ENCODE results near the gene ARMC7. TPM values are rescaled to one million over a fixed set of nuclear protein-coding genes. Genes with fewer than 3 reads are reported as not detected.
A peak's percentile ranks its signal among the peaks of the same experiment; 100 is the strongest.

The ARMC7 gene
- total and polyA plus RNA-seq, 2 of the 13 experiments (the other 11 are each of a cell fraction or from before 2014, with no cell fraction given), result 3.9 to 4.2 TPM

DNA sequence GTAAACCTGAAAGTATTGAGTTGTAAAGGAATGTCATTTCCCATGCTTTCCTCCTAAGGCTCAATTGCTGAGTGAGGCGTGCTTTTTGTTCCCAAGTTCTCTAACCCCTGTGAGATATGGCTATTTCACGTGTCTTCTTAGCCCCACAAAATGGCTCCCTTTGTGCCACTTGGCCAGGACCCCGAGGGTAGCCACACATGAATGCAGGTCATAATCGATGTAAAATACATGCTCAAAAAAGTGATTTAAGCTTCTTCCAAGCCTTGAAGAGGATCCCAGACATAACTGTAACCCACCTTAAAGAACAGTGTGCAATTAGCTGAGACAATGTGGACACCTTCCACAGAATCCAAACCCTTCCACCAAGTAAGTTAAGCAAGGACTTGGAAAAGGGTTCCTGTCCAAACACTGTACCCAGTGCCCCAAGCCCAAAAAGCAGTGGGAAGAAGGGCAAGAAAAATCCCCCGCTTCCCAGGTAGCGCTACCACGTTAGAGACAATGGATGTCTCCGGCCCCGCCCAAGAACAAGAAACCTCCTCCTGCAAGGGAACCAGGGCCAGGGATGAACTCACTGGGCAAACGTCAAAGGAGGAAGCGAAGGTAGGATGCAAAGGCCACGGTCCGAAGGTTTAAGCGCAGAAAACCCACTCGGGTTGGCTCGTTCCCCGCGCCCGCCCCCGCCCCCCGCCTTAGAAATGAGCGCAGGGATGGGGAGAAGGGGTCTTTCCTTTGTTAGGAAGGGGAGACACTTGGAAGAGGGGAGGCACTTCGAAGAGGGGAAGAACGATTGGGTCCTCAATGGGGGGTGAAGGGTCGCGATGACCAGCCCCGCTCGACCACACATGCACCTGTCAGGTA, 43.4 kb downstream of the ARMC7 start (continued):
- TF ChIP-seq, protein P1, sequence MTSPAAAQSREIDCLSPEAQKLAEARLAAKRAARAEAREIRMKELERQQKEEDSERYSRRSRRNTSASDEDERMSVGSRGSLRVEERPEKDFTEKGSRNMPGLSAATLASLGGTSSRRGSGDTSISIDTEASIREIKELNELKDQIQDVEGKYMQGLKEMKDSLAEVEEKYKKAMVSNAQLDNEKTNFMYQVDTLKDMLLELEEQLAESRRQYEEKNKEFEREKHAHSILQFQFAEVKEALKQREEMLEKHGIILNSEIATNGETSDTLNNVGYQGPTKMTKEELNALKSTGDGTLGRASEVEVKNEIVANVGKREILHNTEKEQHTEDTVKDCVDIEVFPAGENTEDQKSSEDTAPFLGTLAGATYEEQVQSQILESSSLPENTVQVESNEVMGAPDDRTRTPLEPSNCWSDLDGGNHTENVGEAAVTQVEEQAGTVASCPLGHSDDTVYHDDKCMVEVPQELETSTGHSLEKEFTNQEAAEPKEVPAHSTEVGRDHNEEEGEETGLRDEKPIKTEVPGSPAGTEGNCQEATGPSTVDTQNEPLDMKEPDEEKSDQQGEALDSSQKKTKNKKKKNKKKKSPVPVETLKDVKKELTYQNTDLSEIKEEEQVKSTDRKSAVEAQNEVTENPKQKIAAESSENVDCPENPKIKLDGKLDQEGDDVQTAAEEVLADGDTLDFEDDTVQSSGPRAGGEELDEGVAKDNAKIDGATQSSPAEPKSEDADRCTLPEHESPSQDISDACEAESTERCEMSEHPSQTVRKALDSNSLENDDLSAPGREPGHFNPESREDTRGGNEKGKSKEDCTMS (CRISPR knock-in tag; conservative IDR thresholded peaks at IDR 0.05), result no peak
- TF ChIP-seq, protein P2, sequence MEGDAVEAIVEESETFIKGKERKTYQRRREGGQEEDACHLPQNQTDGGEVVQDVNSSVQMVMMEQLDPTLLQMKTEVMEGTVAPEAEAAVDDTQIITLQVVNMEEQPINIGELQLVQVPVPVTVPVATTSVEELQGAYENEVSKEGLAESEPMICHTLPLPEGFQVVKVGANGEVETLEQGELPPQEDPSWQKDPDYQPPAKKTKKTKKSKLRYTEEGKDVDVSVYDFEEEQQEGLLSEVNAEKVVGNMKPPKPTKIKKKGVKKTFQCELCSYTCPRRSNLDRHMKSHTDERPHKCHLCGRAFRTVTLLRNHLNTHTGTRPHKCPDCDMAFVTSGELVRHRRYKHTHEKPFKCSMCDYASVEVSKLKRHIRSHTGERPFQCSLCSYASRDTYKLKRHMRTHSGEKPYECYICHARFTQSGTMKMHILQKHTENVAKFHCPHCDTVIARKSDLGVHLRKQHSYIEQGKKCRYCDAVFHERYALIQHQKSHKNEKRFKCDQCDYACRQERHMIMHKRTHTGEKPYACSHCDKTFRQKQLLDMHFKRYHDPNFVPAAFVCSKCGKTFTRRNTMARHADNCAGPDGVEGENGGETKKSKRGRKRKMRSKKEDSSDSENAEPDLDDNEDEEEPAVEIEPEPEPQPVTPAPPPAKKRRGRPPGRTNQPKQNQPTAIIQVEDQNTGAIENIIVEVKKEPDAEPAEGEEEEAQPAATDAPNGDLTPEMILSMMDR (CRISPR knock-in tag; IDR thresholded peaks at IDR 0.05), result 0 out of 2 replicates have a peak, but pooled peaks have one; percentile 3
- TF ChIP-seq GLI4 (CRISPR knock-in tag; IDR thresholded peaks at IDR 0.05; ENCODE audit: borderline replicate concordance) (no peak), JUNB (CRISPR knock-in tag; IDR thresholded peaks at IDR 0.05; ENCODE audit: borderline replicate concordance) (no peak), ZNF567 (CRISPR knock-in tag; IDR thresholded peaks at IDR 0.05; ENCODE audit: borderline replicate concordance) (no peak), ATF7-NPFF (CRISPR knock-in tag; IDR thresholded peaks at IDR 0.05; ENCODE audit: low read depth) (no peak; the same call in 1 of the 2 replicates), ZFP41 (CRISPR knock-in tag; IDR thresholded peaks at IDR 0.05; ENCODE audit: borderline replicate concordance) (no peak; the same call in 1 of the 2 replicates), ZNF180 (CRISPR knock-in tag; IDR thresholded peaks at IDR 0.05; ENCODE audit: borderline replicate concordance, low read depth) (no peak), ZNF7 (CRISPR knock-in tag; IDR thresholded peaks at IDR 0.05) (no peak), SALL2 (CRISPR knock-in tag; IDR thresholded peaks at IDR 0.05) (no peak; the same call in 1 of the 2 replicates), KDM3A (CRISPR knock-in tag; IDR thresholded peaks at IDR 0.05; ENCODE audit: low read depth) (no peak), SPEN (CRISPR knock-in tag; IDR thresholded peaks at IDR 0.05; ENCODE audit: low read depth) (0 out of 2 replicates have a peak, but pooled peaks have one; percentile 20), SAP130 (CRISPR knock-in tag; IDR thresholded peaks at IDR 0.05; ENCODE audit: low read depth) (peak; percentile 75), PAF1 (CRISPR knock-in tag; IDR thresholded peaks at IDR 0.05) (no peak)
- TF ChIP-seq, protein P3, sequence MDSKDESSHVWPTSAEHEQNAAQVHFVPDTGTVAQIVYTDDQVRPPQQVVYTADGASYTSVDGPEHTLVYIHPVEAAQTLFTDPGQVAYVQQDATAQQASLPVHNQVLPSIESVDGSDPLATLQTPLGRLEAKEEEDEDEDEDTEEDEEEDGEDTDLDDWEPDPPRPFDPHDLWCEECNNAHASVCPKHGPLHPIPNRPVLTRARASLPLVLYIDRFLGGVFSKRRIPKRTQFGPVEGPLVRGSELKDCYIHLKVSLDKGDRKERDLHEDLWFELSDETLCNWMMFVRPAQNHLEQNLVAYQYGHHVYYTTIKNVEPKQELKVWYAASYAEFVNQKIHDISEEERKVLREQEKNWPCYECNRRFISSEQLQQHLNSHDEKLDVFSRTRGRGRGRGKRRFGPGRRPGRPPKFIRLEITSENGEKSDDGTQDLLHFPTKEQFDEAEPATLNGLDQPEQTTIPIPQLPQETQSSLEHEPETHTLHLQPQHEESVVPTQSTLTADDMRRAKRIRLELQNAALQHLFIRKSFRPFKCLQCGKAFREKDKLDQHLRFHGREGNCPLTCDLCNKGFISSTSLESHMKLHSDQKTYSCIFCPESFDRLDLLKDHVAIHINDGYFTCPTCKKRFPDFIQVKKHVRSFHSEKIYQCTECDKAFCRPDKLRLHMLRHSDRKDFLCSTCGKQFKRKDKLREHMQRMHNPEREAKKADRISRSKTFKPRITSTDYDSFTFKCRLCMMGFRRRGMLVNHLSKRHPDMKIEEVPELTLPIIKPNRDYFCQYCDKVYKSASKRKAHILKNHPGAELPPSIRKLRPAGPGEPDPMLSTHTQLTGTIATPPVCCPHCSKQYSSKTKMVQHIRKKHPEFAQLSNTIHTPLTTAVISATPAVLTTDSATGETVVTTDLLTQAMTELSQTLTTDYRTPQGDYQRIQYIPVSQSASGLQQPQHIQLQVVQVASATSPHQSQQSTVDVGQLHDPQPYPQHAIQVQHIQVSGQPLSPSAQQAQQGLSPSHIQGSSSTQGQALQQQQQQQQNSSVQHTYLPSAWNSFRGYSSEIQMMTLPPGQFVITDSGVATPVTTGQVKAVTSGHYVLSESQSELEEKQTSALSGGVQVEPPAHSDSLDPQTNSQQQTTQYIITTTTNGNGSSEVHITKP (CRISPR knock-in tag; IDR thresholded peaks at IDR 0.05; ENCODE audit: low read depth), result no peak
- TF ChIP-seq, protein P4, sequence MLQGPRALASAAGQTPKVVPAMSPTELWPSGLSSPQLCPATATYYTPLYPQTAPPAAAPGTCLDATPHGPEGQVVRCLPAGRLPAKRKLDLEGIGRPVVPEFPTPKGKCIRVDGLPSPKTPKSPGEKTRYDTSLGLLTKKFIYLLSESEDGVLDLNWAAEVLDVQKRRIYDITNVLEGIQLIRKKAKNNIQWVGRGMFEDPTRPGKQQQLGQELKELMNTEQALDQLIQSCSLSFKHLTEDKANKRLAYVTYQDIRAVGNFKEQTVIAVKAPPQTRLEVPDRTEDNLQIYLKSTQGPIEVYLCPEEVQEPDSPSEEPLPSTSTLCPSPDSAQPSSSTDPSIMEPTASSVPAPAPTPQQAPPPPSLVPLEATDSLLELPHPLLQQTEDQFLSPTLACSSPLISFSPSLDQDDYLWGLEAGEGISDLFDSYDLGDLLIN (CRISPR knock-in tag; IDR thresholded peaks at IDR 0.05; ENCODE audit: borderline replicate concordance), result no peak
- TF ChIP-seq, protein P5, sequence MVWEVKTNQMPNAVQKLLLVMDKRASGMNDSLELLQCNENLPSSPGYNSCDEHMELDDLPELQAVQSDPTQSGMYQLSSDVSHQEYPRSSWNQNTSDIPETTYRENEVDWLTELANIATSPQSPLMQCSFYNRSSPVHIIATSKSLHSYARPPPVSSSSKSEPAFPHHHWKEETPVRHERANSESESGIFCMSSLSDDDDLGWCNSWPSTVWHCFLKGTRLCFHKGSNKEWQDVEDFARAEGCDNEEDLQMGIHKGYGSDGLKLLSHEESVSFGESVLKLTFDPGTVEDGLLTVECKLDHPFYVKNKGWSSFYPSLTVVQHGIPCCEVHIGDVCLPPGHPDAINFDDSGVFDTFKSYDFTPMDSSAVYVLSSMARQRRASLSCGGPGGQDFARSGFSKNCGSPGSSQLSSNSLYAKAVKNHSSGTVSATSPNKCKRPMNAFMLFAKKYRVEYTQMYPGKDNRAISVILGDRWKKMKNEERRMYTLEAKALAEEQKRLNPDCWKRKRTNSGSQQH (CRISPR knock-in tag; IDR thresholded peaks at IDR 0.05; ENCODE audit: low read depth), result peak; percentile 4; the same call in 1 of the 2 replicates
